ENCODE results near the gene LYPD6. TPM values are rescaled to one million over a fixed set of nuclear protein-coding genes. Genes with fewer than 3 reads are reported as not detected.
"Not testable (repeated sequence)": the region's sequence is repeated elsewhere in the genome, so short reads cannot be mapped to it uniquely, and the experiment has no call there.

Gene LYPD6
- total RNA-seq, 1 donor from 2014 or later = 1.8 TPM

- Histone ChIP-seq H3K9me3 (no peaks in the 10 kb centered on the region), H3K27me3 (no peaks in the 10 kb centered on the region), H3K4me1 (no peaks in the 10 kb centered on the region), H3K36me3 (no peaks in the 10 kb centered on the region), H3K27ac (no peak overlapping the region), H3K4me3 (no peak overlapping the region)
- intact Hi-C loops (cut with DNase I) = no loop called here
- TF ChIP-seq, protein P1, sequence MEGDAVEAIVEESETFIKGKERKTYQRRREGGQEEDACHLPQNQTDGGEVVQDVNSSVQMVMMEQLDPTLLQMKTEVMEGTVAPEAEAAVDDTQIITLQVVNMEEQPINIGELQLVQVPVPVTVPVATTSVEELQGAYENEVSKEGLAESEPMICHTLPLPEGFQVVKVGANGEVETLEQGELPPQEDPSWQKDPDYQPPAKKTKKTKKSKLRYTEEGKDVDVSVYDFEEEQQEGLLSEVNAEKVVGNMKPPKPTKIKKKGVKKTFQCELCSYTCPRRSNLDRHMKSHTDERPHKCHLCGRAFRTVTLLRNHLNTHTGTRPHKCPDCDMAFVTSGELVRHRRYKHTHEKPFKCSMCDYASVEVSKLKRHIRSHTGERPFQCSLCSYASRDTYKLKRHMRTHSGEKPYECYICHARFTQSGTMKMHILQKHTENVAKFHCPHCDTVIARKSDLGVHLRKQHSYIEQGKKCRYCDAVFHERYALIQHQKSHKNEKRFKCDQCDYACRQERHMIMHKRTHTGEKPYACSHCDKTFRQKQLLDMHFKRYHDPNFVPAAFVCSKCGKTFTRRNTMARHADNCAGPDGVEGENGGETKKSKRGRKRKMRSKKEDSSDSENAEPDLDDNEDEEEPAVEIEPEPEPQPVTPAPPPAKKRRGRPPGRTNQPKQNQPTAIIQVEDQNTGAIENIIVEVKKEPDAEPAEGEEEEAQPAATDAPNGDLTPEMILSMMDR (IDR thresholded peaks at IDR 0.05) = no peak
- DNase-seq (ENCODE audit: low spot score in 2 of 2) = no peak
These were observed 158.5 kb downstream of the LYPD6 start for GRCh38 chr2:149488706-149489440.

DNA sequence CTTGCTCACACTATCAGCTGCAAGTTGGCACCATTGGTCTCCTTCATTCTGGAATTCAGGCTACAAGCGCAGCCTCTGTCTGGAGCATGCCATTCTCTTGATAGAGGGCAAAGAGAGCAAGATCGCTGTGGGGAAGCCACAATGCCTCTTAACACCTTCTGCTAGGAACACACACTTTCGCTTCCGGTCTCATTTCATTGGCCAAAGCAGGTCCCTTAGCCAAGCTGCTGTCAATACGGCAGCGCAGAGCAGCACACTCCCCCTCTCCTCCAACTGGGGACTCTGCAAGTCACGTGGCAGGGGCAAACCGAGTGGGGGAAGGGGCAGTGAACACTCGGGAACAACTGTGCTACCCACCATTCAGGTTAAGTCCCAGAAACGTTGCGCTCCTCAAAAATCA is 159.1 kb downstream of the LYPD6 start:
- intact Hi-C loops (cut with DNase I) = no loop called here
- H3K9me3 ChIP-seq = no peaks in the 10 kb centered on the region
- no peak for DNase-seq (ENCODE audit: low spot score in 2 of 2)
- no peak overlapping the region for H3K27ac ChIP-seq
- TF ChIP-seq, protein P1 (IDR thresholded peaks at IDR 0.05) = no peak
- H3K27me3 ChIP-seq = no peaks in the 10 kb centered on the region
- H3K36me3 ChIP-seq = no peaks in the 10 kb centered on the region
- no peaks in the 10 kb centered on the region for H3K4me1 ChIP-seq
- no peak overlapping the region for H3K4me3 ChIP-seq

DNA sequence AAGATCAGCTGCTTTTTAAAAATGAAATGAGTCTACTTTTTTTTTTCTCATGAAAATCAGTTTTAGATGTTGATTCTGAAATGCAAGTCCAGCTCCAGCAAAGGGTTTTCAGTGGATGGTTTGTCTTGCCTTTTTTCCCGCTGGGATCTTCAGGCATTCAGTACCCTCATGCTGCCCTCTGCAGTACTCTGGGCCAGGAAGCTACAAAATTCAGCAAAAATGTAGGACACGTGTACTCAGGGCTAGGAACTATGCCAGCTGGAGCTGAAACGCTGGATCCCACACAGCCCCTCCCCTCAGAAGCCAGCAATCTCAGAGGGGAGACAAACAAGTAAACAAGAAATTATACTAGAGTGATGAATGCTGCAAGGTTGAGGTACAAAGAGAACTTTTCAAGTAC is 159.9 kb downstream of the LYPD6 start:
- TF ChIP-seq, protein P1 (IDR thresholded peaks at IDR 0.05) = no peak
- Histone ChIP-seq H3K27ac (no peak overlapping the region), H3K4me3 (no peak overlapping the region), H3K9me3 (no peaks in the 10 kb centered on the region), H3K27me3 (no peaks in the 10 kb centered on the region), H3K36me3 (no peaks in the 10 kb centered on the region), H3K4me1 (no peaks in the 10 kb centered on the region)
- DNase-seq (ENCODE audit: low spot score in 2 of 2) = no peak
- intact Hi-C loops (cut with DNase I) = no loop called here

GRCh38 chr2:149492923-149493322 is 162.5 kb downstream of the LYPD6 start:
- Histone ChIP-seq H3K9me3 (no peaks in the 10 kb centered on the region), H3K4me1 (no peaks in the 10 kb centered on the region), H3K27ac (no peak overlapping the region), H3K27me3 (no peaks in the 10 kb centered on the region), H3K4me3 (no peak overlapping the region), H3K36me3 (no peaks in the 10 kb centered on the region)
- DNase-seq (ENCODE audit: low spot score in 2 of 2) = no peak
- TF ChIP-seq, protein P1 (IDR thresholded peaks at IDR 0.05) = no peak
- intact Hi-C loops (cut with DNase I) = no loop called here

DNA sequence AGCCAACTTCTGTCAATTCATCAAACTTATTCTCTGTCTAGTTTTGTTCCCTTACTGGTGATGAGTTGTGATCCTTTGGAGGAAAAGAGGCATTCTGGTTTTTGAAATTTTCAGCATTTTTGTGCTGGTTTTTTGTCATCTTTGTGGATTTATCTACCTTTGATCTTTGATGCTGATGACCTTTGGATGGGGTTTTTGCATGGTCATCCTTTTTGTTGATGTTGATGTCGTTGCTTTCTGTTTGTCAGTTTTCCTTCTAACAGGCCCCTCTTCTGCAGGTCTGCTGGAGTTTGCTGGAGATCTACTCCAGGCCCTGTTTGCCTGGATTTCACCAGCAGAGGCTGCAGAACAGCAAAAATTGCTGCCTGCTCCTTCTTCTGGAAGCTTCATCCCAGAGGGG is 168.8 kb downstream of the LYPD6 start:
- H3K4me1 ChIP-seq; H3K36me3 ChIP-seq; H3K27ac ChIP-seq; H3K4me3 ChIP-seq; intact Hi-C loops (cut with DNase I); H3K27me3 ChIP-seq; H3K9me3 ChIP-seq; DNase-seq (ENCODE audit: low spot score in 2 of 2): not testable (repeated sequence)

- DNase-seq (ENCODE audit: low spot score in 2 of 2); H3K4me3 ChIP-seq; H3K9me3 ChIP-seq; H3K27me3 ChIP-seq; H3K36me3 ChIP-seq; H3K27ac ChIP-seq; H3K4me1 ChIP-seq; intact Hi-C loops (cut with DNase I): not testable (repeated sequence)
These were observed 176.4 kb downstream of the LYPD6 start for GRCh38 chr2:149506808-149507207.

GRCh38 chr2:149507974-149508373 is 177.6 kb downstream of the LYPD6 start:
- DNase-seq (ENCODE audit: low spot score in 2 of 2) = no peak
- no peak overlapping the region for H3K4me3 ChIP-seq
- H3K27ac ChIP-seq = no peak overlapping the region
- no peaks in the 10 kb centered on the region for H3K4me1 ChIP-seq
- no peaks in the 10 kb centered on the region for H3K36me3 ChIP-seq
- H3K27me3 ChIP-seq = no peaks in the 10 kb centered on the region
- intact Hi-C loops (cut with DNase I) = no loop called here
- H3K9me3 ChIP-seq = no peaks in the 10 kb centered on the region
- TF ChIP-seq, protein P1 (IDR thresholded peaks at IDR 0.05) = no peak
